Measurements from ENCODE around the gene SDK1. TPM values are rescaled to one million over a fixed set of nuclear protein-coding genes. Genes with fewer than 3 reads are reported as not detected.

Gene SDK1
- total RNA-seq, 1 donor from 2014 or later: 37.6 TPM

GRCh38 chr7:3859431-3859830 is 558.4 kb downstream of the SDK1 start:
- Mint-ChIP-seq H3K27ac (no peak overlapping the region), H3K9me3 (ENCODE audit: low read depth) (peaks cover 7% of the 10 kb centered on the region), H3K36me3 (ENCODE audit: insufficient read depth) (no peaks in the 10 kb centered on the region), H3K4me3 (ENCODE audit: low read depth) (no peak overlapping the region), H3K27me3 (no peaks in the 10 kb centered on the region), H3K4me1 (ENCODE audit: low read depth) (peaks cover 8% of the 10 kb centered on the region)
- TF ChIP-seq CTCF (IDR thresholded peaks at IDR 0.05; ENCODE audit: unreplicated experiment): no peak
- DNase-seq (ENCODE audit: low spot score, unreplicated experiment): no peak

GRCh38 chr7:3860932-3861331 is 559.9 kb downstream of the SDK1 start:
- Mint-ChIP-seq H3K4me1 (ENCODE audit: low read depth) (peaks cover 8% of the 10 kb centered on the region), H3K27me3 (no peaks in the 10 kb centered on the region), H3K36me3 (ENCODE audit: insufficient read depth) (peaks cover 1% of the 10 kb centered on the region), H3K27ac (no peak overlapping the region), H3K4me3 (ENCODE audit: low read depth) (no peak overlapping the region), H3K9me3 (ENCODE audit: low read depth) (peaks cover 3% of the 10 kb centered on the region)
- DNase-seq (ENCODE audit: low spot score, unreplicated experiment): no peak
- no peak for TF ChIP-seq CTCF (IDR thresholded peaks at IDR 0.05; ENCODE audit: unreplicated experiment)

GRCh38 chr7:3861386-3861785 is 560.3 kb downstream of the SDK1 start:
- Mint-ChIP-seq H3K36me3 (ENCODE audit: insufficient read depth) (peaks cover 1% of the 10 kb centered on the region), H3K9me3 (ENCODE audit: low read depth) (peaks cover 3% of the 10 kb centered on the region), H3K4me3 (ENCODE audit: low read depth) (no peak overlapping the region), H3K4me1 (ENCODE audit: low read depth) (peaks cover 8% of the 10 kb centered on the region), H3K27ac (no peak overlapping the region), H3K27me3 (no peaks in the 10 kb centered on the region)
- no peak for DNase-seq (ENCODE audit: low spot score, unreplicated experiment)
- TF ChIP-seq CTCF (IDR thresholded peaks at IDR 0.05; ENCODE audit: unreplicated experiment): no peak

GRCh38 chr7:3861941-3862340 is 560.9 kb downstream of the SDK1 start:
- peaks cover 8% of the 10 kb centered on the region for H3K4me1 Mint-ChIP-seq (ENCODE audit: low read depth)
- DNase-seq (ENCODE audit: low spot score, unreplicated experiment): no peak
- H3K36me3 Mint-ChIP-seq (ENCODE audit: insufficient read depth): peaks cover 1% of the 10 kb centered on the region
- H3K9me3 Mint-ChIP-seq (ENCODE audit: low read depth): peaks cover 3% of the 10 kb centered on the region
- TF ChIP-seq CTCF (IDR thresholded peaks at IDR 0.05; ENCODE audit: unreplicated experiment): no peak
- no peak overlapping the region for H3K27ac Mint-ChIP-seq
- H3K27me3 Mint-ChIP-seq: no peaks in the 10 kb centered on the region
- H3K4me3 Mint-ChIP-seq (ENCODE audit: low read depth): no peak overlapping the region

- H3K4me3 Mint-ChIP-seq (ENCODE audit: low read depth): no peak overlapping the region
- no peak for DNase-seq (ENCODE audit: low spot score, unreplicated experiment)
- H3K9me3 Mint-ChIP-seq (ENCODE audit: low read depth): peaks cover 3% of the 10 kb centered on the region
- TF ChIP-seq CTCF (IDR thresholded peaks at IDR 0.05; ENCODE audit: unreplicated experiment): no peak
- H3K27ac Mint-ChIP-seq: no peak overlapping the region
- peaks cover 8% of the 10 kb centered on the region for H3K4me1 Mint-ChIP-seq (ENCODE audit: low read depth)
- H3K27me3 Mint-ChIP-seq: no peaks in the 10 kb centered on the region
- H3K36me3 Mint-ChIP-seq (ENCODE audit: insufficient read depth): peaks cover 5% of the 10 kb centered on the region
Measured at GRCh38 chr7:3862774-3863173, 561.7 kb downstream of the SDK1 start.
